ENCODE results near the gene TULP4. TPM values are rescaled to one million over a fixed set of nuclear protein-coding genes. Genes with fewer than 3 reads are reported as not detected.

TULP4 gene
- total and polyA plus RNA-seq, 2 donors, result 5.9 to 57.1 TPM

DNA sequence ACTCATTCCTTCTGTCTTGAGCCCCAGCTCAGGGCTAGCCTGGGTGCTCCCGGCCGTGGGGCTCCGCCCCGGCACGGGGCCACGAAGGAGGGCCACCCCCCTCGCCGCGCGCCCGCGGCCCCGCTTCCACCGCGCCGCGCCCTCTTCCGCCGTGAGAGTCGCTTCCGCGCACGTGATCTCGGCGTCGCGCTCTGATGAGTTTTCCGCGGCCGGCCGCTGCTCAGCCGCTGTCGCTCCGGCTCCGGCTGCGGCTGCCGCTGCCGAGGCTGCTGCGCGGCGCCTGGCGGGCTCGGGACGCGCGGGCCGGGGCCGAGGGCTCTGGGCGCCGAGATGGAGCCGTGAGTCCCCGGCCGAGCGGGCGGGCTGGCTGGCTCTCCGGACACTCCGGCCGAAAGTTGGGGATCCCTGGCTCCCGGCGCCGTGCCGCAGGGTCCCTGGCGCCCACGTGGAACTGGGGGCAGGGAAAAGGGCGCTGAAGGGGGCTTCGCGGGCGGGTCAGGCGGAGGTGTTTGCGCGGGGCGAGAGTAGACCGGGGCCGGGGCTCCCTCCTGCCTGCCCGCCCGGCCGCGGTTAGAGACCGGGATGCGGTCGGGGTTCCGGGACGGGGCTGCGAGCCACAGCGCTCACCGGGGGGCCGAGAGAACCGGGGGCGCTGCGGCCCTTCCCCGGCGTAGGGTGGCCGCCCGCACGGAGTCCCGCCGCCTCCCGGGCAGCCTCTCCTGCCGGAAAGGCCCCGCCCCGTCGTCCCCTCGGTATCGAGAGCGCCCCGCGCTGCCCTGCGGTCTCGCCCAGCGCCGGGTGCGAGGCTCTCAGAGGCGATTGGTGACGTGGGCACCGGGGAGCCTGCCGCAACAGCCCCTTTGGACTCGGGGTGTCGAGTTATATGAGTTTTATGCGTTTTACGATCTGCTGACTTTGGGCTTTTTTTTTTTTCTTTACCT lies 247.9 kb downstream of the TULP4 start, which contains the start of gene TMEM181:
Gene TMEM181, plus strand, starts transcription at position 197 of the 941 bp plus-strand sequence. Its CDS starts 134 bp downstream, at position 331.
- Histone ChIP-seq H3K4me3 (ENCODE audit: low read length in 2 of 2) (peak within 1 kb of the TSS; percentile 63 to 92), H3K9me3 (ENCODE audit: control insufficient read depth in 2 of 2, insufficient read depth in 1 of 2, low read length in 1 of 2) (peaks cover 0 to 5% of the 10 kb centered on the region in 2 donors), H3K27ac (ENCODE audit: low read depth in 1 of 2, low read length in 1 of 2) (peak within 1 kb of the TSS; percentile 59 to 86), H3K4me1 (ENCODE audit: control insufficient read depth in 2 of 2, insufficient read depth in 2 of 2, low read length in 2 of 2) (peaks cover 11 to 22% of the 10 kb centered on the region in 2 donors), H3K36me3 (ENCODE audit: control insufficient read depth in 2 of 2, insufficient read depth in 2 of 2, low read length in 1 of 2) (peaks cover 0 to 3% of the 10 kb centered on the region in 2 donors), H3K27me3 (ENCODE audit: control insufficient read depth in 2 of 2, insufficient read depth in 1 of 2, low read length in 1 of 2) (no peaks in the 10 kb centered on the region)
- under 1% methylated on average over 120 of the region's 120 CpGs for WGBS
- DNase-seq (ENCODE audit: low read depth in 6 of 9, low spot score in 9 of 9), result peak; percentile 52 to 93 (median 81)

DNA sequence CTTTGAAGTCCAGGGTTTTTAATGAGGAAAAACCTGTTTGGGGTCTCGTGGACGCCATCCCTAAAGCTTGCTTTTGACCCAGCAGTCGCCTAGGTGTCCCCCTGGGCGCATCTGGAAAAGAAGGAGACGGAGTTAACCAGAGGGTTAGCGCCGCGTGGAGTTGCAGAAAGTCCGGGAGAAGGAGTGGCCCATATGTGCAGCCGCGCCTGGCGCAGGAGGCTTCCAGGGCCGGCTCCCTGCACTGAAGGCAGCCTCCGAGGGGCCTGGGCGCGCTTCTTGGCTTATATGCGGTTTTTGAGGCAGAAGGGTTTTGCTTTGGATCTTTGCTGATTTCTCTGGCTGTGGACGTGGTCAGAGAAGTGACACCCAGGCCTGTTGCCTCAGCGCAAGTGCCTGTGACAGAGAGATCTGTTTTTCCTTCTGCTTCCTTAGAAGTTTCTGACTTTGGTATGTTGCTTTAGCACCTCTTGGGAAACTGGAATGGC lies 248.6 kb downstream of the TULP4 start:
- Histone ChIP-seq H3K27me3 (ENCODE audit: control insufficient read depth in 2 of 2, insufficient read depth in 1 of 2, low read length in 1 of 2) (no peaks in the 10 kb centered on the region), H3K27ac (ENCODE audit: low read depth in 1 of 2, low read length in 1 of 2) (no peak overlapping the region), H3K4me3 (ENCODE audit: low read length in 2 of 2) (peak overlapping the region; percentile 63 to 92), H3K4me1 (ENCODE audit: control insufficient read depth in 2 of 2, insufficient read depth in 2 of 2, low read length in 2 of 2) (peaks cover 11 to 22% of the 10 kb centered on the region in 2 donors), H3K9me3 (ENCODE audit: control insufficient read depth in 2 of 2, insufficient read depth in 1 of 2, low read length in 1 of 2) (peaks cover 0 to 5% of the 10 kb centered on the region in 2 donors), H3K36me3 (ENCODE audit: control insufficient read depth in 2 of 2, insufficient read depth in 2 of 2, low read length in 1 of 2) (peaks cover 0 to 3% of the 10 kb centered on the region in 2 donors)
- 11% methylated on average over 19 of the region's 19 CpGs for WGBS
- peak in 1 of 9 donors; percentile 46 for DNase-seq (ENCODE audit: low read depth in 6 of 9, low spot score in 9 of 9)

Other genes starting within 250 kb of the TULP4 start
- gene SERAC1, start 144.2 kb upstream of the TULP4 start, total RNA-seq, result 2.7 TPM
- gene SERAC1, start 144.2 kb upstream of the TULP4 start, polyA plus RNA-seq, result 5.6 TPM
- 33.5 TPM for gene GTF2H5, start 144.1 kb upstream of the TULP4 start, total RNA-seq
- gene GTF2H5, start 144.1 kb upstream of the TULP4 start, polyA plus RNA-seq, result 17.4 TPM
- 8.6 TPM for gene TMEM181, start 247.6 kb downstream of the TULP4 start, total RNA-seq
- gene TMEM181, start 247.6 kb downstream of the TULP4 start, polyA plus RNA-seq, result 21.0 TPM

Measured in thymus (tissue), 11 donors.